Heart left ventricle (tissue), 16 donors: ENCODE data around the gene ARID5B. TPM values are rescaled to one million over a fixed set of nuclear protein-coding genes. Genes with fewer than 3 reads are reported as not detected.

Experiments
- ATAC-seq, 4 donors: fragments of 200-7000 bp; cut with Tn5 transposase; one replicate each; pipeline ENCODE4 v1.9.1; 2020 to 2022; ENCODE audit warnings: moderate library complexity in 4 of 4, mild to moderate bottlenecking in 3 of 4, moderate number of reproducible peaks in 1 of 4
- DNase-seq, 5 donors: peaks; one replicate each; pipeline ENCODE4 v3.0.0-alpha.2; 2020
- H3K27ac ChIP-seq, 12 donors: fragments of 200-600 bp; sonication (generic) in 4 of 12; one replicate each; pipeline versions ENCODE4 v1.5.0 to v1.8.0; 2016 to 2022; ENCODE audit warnings: mild to moderate bottlenecking in 2 of 12
- H3K27me3 ChIP-seq, 9 donors: fragments of 200-600 bp; sonication (generic) in 2 of 9; one replicate each; pipeline versions ENCODE4 v1.5.1 to v1.8.0; 2016 to 2022; ENCODE audit warnings: mild to moderate bottlenecking in 3 of 9
- H3K36me3 ChIP-seq, 9 donors: fragments of 200-600 bp; sonication (generic) in 2 of 9; one replicate each; pipeline versions ENCODE4 v1.5.0 to v1.8.0; 2018 to 2022; ENCODE audit warnings: mild to moderate bottlenecking in 2 of 9
- H3K4me1 ChIP-seq, 12 donors: fragments of 200-600 bp; sonication (generic) in 4 of 12; one replicate each; pipeline versions ENCODE4 v1.5.0 to v1.8.0; 2016 to 2022; ENCODE audit warnings: mild to moderate bottlenecking in 3 of 12
- H3K4me3 ChIP-seq, 12 donors: fragments of 200-600 bp; sonication (generic) in 4 of 12; one replicate each; pipeline versions ENCODE4 v1.5.0 to v1.8.0; 2017 to 2022; ENCODE audit warnings: mild to moderate bottlenecking in 9 of 12, moderate library complexity in 4 of 12
- H3K9me3 ChIP-seq, 12 donors: fragments of 200-600 bp; sonication (generic) in 4 of 12; one replicate each; pipeline versions ENCODE4 v1.5.0 to v1.8.0; 2016 to 2022; ENCODE audit warnings: mild to moderate bottlenecking in 1 of 12
- CTCF ChIP-seq, 12 donors: fragments of 200-600 bp; sonication (generic) in 4 of 12; IDR thresholded peaks; one replicate each; pipeline versions ENCODE4 v1.5.0 to v1.8.0; 2018 to 2022; ENCODE audit warnings: antibody characterized with exemption in 12 of 12, mild to moderate bottlenecking in 5 of 12
- POLR2A ChIP-seq, 2 donors: fragments of 450-650 bp; IDR thresholded peaks; one replicate each; pipeline ENCODE4 v1.6.1; 2017; ENCODE audit warnings: antibody characterized with exemption in 2 of 2, mild to moderate bottlenecking in 2 of 2, moderate library complexity in 2 of 2
- WGBS, 4 donors: extraction: QIAGEN DNeasy Blood & Tissue Kit in 2 of 4; methylation state at CpG; one replicate each; pipeline versions ENCODE4 v1.1.5 to v1.1.7; 2013 to 2018; 5-methylcytosine and 5-hydroxymethylcytosine counted together
- intact Hi-C, 10 donors: fragments of 100-400 bp; cut with DNase I; formaldehyde crosslinking; loops; one replicate each; pipeline versions ENCODE4 v1.11.1 to v1.14.2; 2022
- polyA plus RNA-seq, 2 donors: library from polyadenylated mRNA; stranded (reverse); fragments of 200-250 nt; gene quantifications; one replicate each; pipeline ENCODE4 v1.2.3, GENCODE V29; 2013
- total RNA-seq, 9 donors: library from RNA; depleted of rRNA in 2 of 9; stranded (reverse); fragments of >200 nt in 2 of 9; fragmentation: NEBNext Ultra II Directional in 3 of 9; extraction: Animal tissue kit (Norgen Biotek cat#: 25700) in 3 of 9; gene quantifications; one replicate each; pipeline versions ENCODE4 v1.1.0 to v1.2.4, GENCODE V29; 2016 to 2023
- donor health status: ischemic (EF 13 %, LVEDD 7.1; RV severe dilation, severe dysfunction).
- donor health status: healthy with polysubstance abuse.
- donor health status: DM: no; HTN: yes; CAD: no.
- donor health status: DM: no; HTN: no; CAD: no.
- donor health status: ischemic (EF 25% LVEDD 6.9; RV normal size, moderate dysfunction).
- donor health status: ischemic (EF 25% LVEDD 5.7; RV mildly dilated, moderate dysfunction).
- donor health status: healthy.
- donor health status: DM: yes; HTN: yes; CAD: no.
- donor health status: ischemic (EF 35%, LVEDD 5.7; RV mildly dilated, moderate dysfunction).
- donor health status: nonischemic (EF 11% LVEDD 7.7; RV severe dilation, severe dysfunction).
- donor health status: DM: yes; HTN: yes; CAD: no.
- donor health status: PGD.
- donor health status: ischemic (EF 29% LVEDD 5.4; RV normal size, mild dysfunction).
- donor health status: nonischemic (EF 23%, LVEDD 6.1; RV moderate dilation, normal function).

ARID5B gene
- total and polyA plus RNA-seq, 11 donors = 4.5 to 45.5 (median 26.6) TPM

- intact Hi-C loops = loop anchor here in 1 of 10 donors (5.0 kb wide), 1 partner anchor 39 kb away; no protein-coding TSS in a partner anchor
- peaks cover 0 to 67% (median 44%) of the 10 kb centered on the region in 9 donors for H3K36me3 ChIP-seq
- WGBS, 4 donors = 55 to 64% (median 58%) methylated on average over 5 of the region's 5 CpGs
Observed at GRCh38 chr10:62057850-62058249, 156.4 kb downstream of the ARID5B start.

GRCh38 chr10:62058476-62058875 is 157.0 kb downstream of the ARID5B start:
- no peak for ATAC-seq
- H3K27me3 ChIP-seq = no peaks in the 10 kb centered on the region
- H3K27ac ChIP-seq = peak overlapping the region; percentile 80 to 98 (median 93)
- peak overlapping the region in 3 of 12 donors; percentile 3 to 32 (median 27) for H3K4me3 ChIP-seq
- 45 to 53% (median 48%) methylated on average over 2 of the region's 2 CpGs for WGBS, 4 donors
- DNase-seq = no peak
- no peak for TF ChIP-seq POLR2A (IDR thresholded peaks at IDR 0.05)
- TF ChIP-seq CTCF (IDR thresholded peaks at IDR 0.05) = no peak
- H3K36me3 ChIP-seq = peaks cover 0 to 63% (median 37%) of the 10 kb centered on the region in 9 donors
- intact Hi-C loops = loop anchor here in 1 of 10 donors (5.0 kb wide), 1 partner anchor 39 kb away; no protein-coding TSS in a partner anchor
- H3K9me3 ChIP-seq = no peaks in the 10 kb centered on the region
- H3K4me1 ChIP-seq = peaks cover 28 to 99% (median 80%) of the 10 kb centered on the region in 12 donors

More at GRCh38 chr10:62057850-62058249, 156.4 kb downstream of the ARID5B start:
- peaks cover 25 to 100% (median 83%) of the 10 kb centered on the region in 12 donors for H3K4me1 ChIP-seq
- no peak for ATAC-seq
- H3K27me3 ChIP-seq = no peaks in the 10 kb centered on the region
- H3K4me3 ChIP-seq = peak overlapping the region in 7 of 12 donors; percentile 2 to 32 (median 15)
- no peak for DNase-seq
- H3K9me3 ChIP-seq = no peaks in the 10 kb centered on the region
- TF ChIP-seq POLR2A (IDR thresholded peaks at IDR 0.05) (no peak), CTCF (IDR thresholded peaks at IDR 0.05) (no peak)
- peak overlapping the region; percentile 80 to 98 (median 93) for H3K27ac ChIP-seq

GRCh38 chr10:62058896-62059216 is 157.4 kb downstream of the ARID5B start:
- Histone ChIP-seq H3K9me3 (no peaks in the 10 kb centered on the region), H3K36me3 (peaks cover 0 to 64% (median 34%) of the 10 kb centered on the region in 9 donors), H3K27ac (peak overlapping the region; percentile 80 to 98 (median 93)), H3K4me3 (peak overlapping the region in 3 of 12 donors; percentile 2 to 32 (median 27)), H3K4me1 (peaks cover 31 to 99% (median 80%) of the 10 kb centered on the region in 12 donors), H3K27me3 (no peaks in the 10 kb centered on the region)
- DNase-seq (no peak), ATAC-seq (no peak)
- TF ChIP-seq CTCF (IDR thresholded peaks at IDR 0.05) (no peak), POLR2A (IDR thresholded peaks at IDR 0.05) (no peak)
- intact Hi-C loops = loop anchor here in 1 of 10 donors (5.0 kb wide), 1 partner anchor 38 kb away; no protein-coding TSS in a partner anchor
- WGBS, 4 donors = 24 to 48% (median 38%) methylated on average over 1 of the region's 1 CpG

GRCh38 chr10:62059217-62059920 is 157.9 kb downstream of the ARID5B start:
- Histone ChIP-seq H3K4me3 (peak overlapping the region in 3 of 12 donors; percentile 2 to 32 (median 27)), H3K27me3 (no peaks in the 10 kb centered on the region), H3K36me3 (peaks cover 0 to 65% (median 34%) of the 10 kb centered on the region in 9 donors), H3K9me3 (no peaks in the 10 kb centered on the region), H3K4me1 (peaks cover 32 to 99% (median 80%) of the 10 kb centered on the region in 12 donors), H3K27ac (peak overlapping the region; percentile 80 to 98 (median 93))
- no peak for DNase-seq
- TF ChIP-seq CTCF (IDR thresholded peaks at IDR 0.05) (no peak), POLR2A (IDR thresholded peaks at IDR 0.05) (no peak)
- ATAC-seq = peak in 2 of 4 donors; percentile 23 to 25
- intact Hi-C loops = loop anchor here in 1 of 10 donors (5.0 kb wide), 1 partner anchor 38 kb away; no protein-coding TSS in a partner anchor
- WGBS, 4 donors = 28 to 39% (median 32%) methylated on average over 4 of the region's 4 CpGs
